Measurements from ENCODE around the gene TAF10. TPM values are rescaled to one million over a fixed set of nuclear protein-coding genes. Genes with fewer than 3 reads are reported as not detected.

TAF10 gene
- polyA plus RNA-seq, 1 of the 3 experiments (the other 2 are of a cell fraction), result 213 TPM

DNA sequence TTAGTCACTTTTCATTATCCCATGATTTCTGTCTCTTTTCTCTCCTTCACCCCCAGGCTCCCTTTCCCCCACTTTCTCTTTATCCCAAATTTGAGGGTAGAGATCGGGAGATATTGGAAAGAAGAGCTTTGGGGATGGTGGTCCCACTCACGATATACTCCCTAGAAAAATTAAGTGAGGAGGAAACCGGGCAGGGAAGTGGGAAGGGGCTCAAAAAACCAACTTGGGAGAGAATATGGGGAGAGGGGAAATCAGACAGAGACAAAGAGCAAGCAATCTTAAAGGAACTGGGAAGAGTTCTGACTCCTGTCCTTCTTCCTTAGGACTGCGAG lies 44.5 kb upstream of the TAF10 start:
- 87% methylated on average over 4 of the region's 4 CpGs for WGBS (ENCODE audit: low lambda C conversion rate)
- Histone ChIP-seq H3K4me1 (ENCODE audit: control insufficient read depth in 1 of 2, insufficient read depth in 2 of 2, low read depth in 1 of 2, low read length in 1 of 2) (peaks cover 0 to 25% of the 10 kb centered on the region in 2 experiments; a peak in 1 of 4 replicates), H2AFZ (ENCODE audit: low read depth) (no peak overlapping the region), H3K4me2 (peak overlapping the region; percentile 39), H3K27me3 (ENCODE audit: insufficient read depth) (no peaks in the 10 kb centered on the region), H3K27ac (ENCODE audit: low read depth in 2 of 2, low read length in 1 of 2) (no peak overlapping the region; a peak in 1 of 4 replicates), H3K79me2 (ENCODE audit: insufficient read depth) (no peaks in the 10 kb centered on the region), H3K4me3 (ENCODE audit: low read depth in 2 of 2, low read length in 1 of 2) (no peak overlapping the region; a peak in 1 of 4 replicates), H3K9me3 (no peaks in the 10 kb centered on the region), H3K36me3 (replicated peaks in 1 of 2; ENCODE audit: control insufficient read depth in 1 of 2, insufficient read depth in 2 of 2, low read length in 1 of 2) (no peaks in the 10 kb centered on the region), H4K20me1 (ENCODE audit: insufficient read depth) (no peaks in the 10 kb centered on the region), H3K9me2 (no peaks in the 10 kb centered on the region), H3F3A (replicated peaks; ENCODE audit: insufficient read depth) (peaks cover 4% of the 10 kb centered on the region), H3K9ac (no peak overlapping the region)
- ChIA-PET POLR2A (no interaction called here), CTCF (interaction anchor here (0.8 to 3.3 kb wide), 4 partner anchors 10 to 49 kb away, joined by 3 to 10 read pairs (median 8); partner anchors contain the start of gene MRPL17)
- TF ChIP-seq POLR2AphosphoS5 (IDR thresholded peaks at IDR 0.05; ENCODE audit: low read depth, low read length) (no peak), NRF1 (IDR thresholded peaks at IDR 0.05; ENCODE audit: low read depth, low read length) (no peak), GATA2 (CRISPR knock-in tag; IDR thresholded peaks at IDR 0.05) (no peak), CHD2 (IDR thresholded peaks at IDR 0.05; ENCODE audit: low read length, partially characterized antibody) (no peak), RXRA (IDR thresholded peaks at IDR 0.05; ENCODE audit: borderline replicate concordance, low read depth) (no peak), TEAD4 (IDR thresholded peaks at IDR 0.05; ENCODE audit: borderline replicate concordance, insufficient read depth) (no peak), FOSL2 (IDR thresholded peaks at IDR 0.05; ENCODE audit: borderline replicate concordance, low read depth) (no peak)
- TF ChIP-seq, protein P1, sequence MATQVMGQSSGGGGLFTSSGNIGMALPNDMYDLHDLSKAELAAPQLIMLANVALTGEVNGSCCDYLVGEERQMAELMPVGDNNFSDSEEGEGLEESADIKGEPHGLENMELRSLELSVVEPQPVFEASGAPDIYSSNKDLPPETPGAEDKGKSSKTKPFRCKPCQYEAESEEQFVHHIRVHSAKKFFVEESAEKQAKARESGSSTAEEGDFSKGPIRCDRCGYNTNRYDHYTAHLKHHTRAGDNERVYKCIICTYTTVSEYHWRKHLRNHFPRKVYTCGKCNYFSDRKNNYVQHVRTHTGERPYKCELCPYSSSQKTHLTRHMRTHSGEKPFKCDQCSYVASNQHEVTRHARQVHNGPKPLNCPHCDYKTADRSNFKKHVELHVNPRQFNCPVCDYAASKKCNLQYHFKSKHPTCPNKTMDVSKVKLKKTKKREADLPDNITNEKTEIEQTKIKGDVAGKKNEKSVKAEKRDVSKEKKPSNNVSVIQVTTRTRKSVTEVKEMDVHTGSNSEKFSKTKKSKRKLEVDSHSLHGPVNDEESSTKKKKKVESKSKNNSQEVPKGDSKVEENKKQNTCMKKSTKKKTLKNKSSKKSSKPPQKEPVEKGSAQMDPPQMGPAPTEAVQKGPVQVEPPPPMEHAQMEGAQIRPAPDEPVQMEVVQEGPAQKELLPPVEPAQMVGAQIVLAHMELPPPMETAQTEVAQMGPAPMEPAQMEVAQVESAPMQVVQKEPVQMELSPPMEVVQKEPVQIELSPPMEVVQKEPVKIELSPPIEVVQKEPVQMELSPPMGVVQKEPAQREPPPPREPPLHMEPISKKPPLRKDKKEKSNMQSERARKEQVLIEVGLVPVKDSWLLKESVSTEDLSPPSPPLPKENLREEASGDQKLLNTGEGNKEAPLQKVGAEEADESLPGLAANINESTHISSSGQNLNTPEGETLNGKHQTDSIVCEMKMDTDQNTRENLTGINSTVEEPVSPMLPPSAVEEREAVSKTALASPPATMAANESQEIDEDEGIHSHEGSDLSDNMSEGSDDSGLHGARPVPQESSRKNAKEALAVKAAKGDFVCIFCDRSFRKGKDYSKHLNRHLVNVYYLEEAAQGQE (IDR thresholded peaks at IDR 0.05; ENCODE audit: low read depth, low read length), result no peak
- TF ChIP-seq, protein P2, sequence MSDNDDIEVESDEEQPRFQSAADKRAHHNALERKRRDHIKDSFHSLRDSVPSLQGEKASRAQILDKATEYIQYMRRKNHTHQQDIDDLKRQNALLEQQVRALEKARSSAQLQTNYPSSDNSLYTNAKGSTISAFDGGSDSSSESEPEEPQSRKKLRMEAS (IDR thresholded peaks at IDR 0.05; ENCODE audit: low read depth), result no peak
- TF ChIP-seq, protein P3, sequence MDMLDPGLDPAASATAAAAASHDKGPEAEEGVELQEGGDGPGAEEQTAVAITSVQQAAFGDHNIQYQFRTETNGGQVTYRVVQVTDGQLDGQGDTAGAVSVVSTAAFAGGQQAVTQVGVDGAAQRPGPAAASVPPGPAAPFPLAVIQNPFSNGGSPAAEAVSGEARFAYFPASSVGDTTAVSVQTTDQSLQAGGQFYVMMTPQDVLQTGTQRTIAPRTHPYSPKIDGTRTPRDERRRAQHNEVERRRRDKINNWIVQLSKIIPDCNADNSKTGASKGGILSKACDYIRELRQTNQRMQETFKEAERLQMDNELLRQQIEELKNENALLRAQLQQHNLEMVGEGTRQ (IDR thresholded peaks at IDR 0.05; ENCODE audit: borderline replicate concordance, low read depth, low read length), result no peak
- DNase-seq, result no peak

Measured in SK-N-SH (cell line).